GM19452 (cell line): ENCODE measurements around the gene TOP1.
A peak's percentile ranks its signal among the peaks of the same experiment; 100 is the strongest.
"Not testable (repeated sequence)": the region's sequence is repeated elsewhere in the genome, so short reads cannot be mapped to it uniquely, and the experiment has no call there.

ENCODE experiments used
- ATAC-seq: cut with Tn5 transposase; IDR thresholded peaks from one replicate; pipeline ENCODE4 v1.9.1; 2021; ENCODE audit not compliant: unreplicated experiment

TOP1 gene

GRCh38 chr20:41124451-41125094 lies 96.0 kb downstream of the TOP1 start:
- ATAC-seq, result no peak

- ATAC-seq, result no peak
These were observed 97.2 kb downstream of the TOP1 start for GRCh38 chr20:41125530-41126457.

GRCh38 chr20:41126719-41127118 lies 98.1 kb downstream of the TOP1 start:
- no peak for ATAC-seq

- ATAC-seq, result not testable (repeated sequence)
These were observed 99.7 kb downstream of the TOP1 start for GRCh38 chr20:41128317-41128716.

GRCh38 chr20:41131594-41132387 lies 103.2 kb downstream of the TOP1 start:
- no peak for ATAC-seq

- ATAC-seq, result not testable (repeated sequence)
These were observed 103.8 kb downstream of the TOP1 start for GRCh38 chr20:41132388-41132775.

- peak; percentile 39 for ATAC-seq
These were observed 105.2 kb downstream of the TOP1 start for GRCh38 chr20:41133709-41134361.

- ATAC-seq, result no peak
These were observed 106.0 kb downstream of the TOP1 start for GRCh38 chr20:41134362-41135186.

- ATAC-seq, result no peak
These were observed 106.7 kb downstream of the TOP1 start for GRCh38 chr20:41135187-41135887.

- ATAC-seq, result no peak
These were observed 107.5 kb downstream of the TOP1 start for GRCh38 chr20:41135888-41136679.

- ATAC-seq, result peak; percentile 58
These were observed 108.3 kb downstream of the TOP1 start, which contains the start of gene PLCG1 for GRCh38 chr20:41136680-41137613. TSS of gene PLCG1 (plus strand) at chr20:41137543. CDS start at chr20:41137642, 99 bp downstream.

- peak; percentile 19 for ATAC-seq
These were observed 109.2 kb downstream of the TOP1 start for GRCh38 chr20:41137614-41138474.

- no peak for ATAC-seq
These were observed 110.0 kb downstream of the TOP1 start for GRCh38 chr20:41138475-41139226.

- no peak for ATAC-seq
These were observed 110.8 kb downstream of the TOP1 start for GRCh38 chr20:41139227-41140093.
